ENCODE data around the gene IRGQ.

The IRGQ gene

GRCh38 chr19:43575955-43576878 lies 19.7 kb downstream of the IRGQ start (continued):
- TF ChIP-seq ZNF350 (tag by site-specific recombination; IDR thresholded peaks at IDR 0.05) = no peak
- no peak for TF ChIP-seq ZNF768 (tag by site-specific recombination; IDR thresholded peaks at IDR 0.05)
- TF ChIP-seq ZEB2 (tag by site-specific recombination; IDR thresholded peaks at IDR 0.05) = no peak
- no peak for TF ChIP-seq KLF17 (tag by site-specific recombination; IDR thresholded peaks at IDR 0.05)
- no peak for TF ChIP-seq ZNF354C (tag by site-specific recombination; IDR thresholded peaks at IDR 0.05; ENCODE audit: borderline replicate concordance, low read depth)
- TF ChIP-seq ZNF391 (tag by site-specific recombination; IDR thresholded peaks at IDR 0.05; ENCODE audit: borderline replicate concordance, low read depth) = peak; percentile 11; the same call in 1 of the 2 replicates
- TF ChIP-seq ZBTB20 (tag by site-specific recombination; IDR thresholded peaks at IDR 0.05) = peak; percentile 26; the same call in 1 of the 2 replicates
- no peak for TF ChIP-seq ZNF610 (tag by site-specific recombination; IDR thresholded peaks at IDR 0.05; ENCODE audit: borderline replicate concordance)
- TF ChIP-seq ZNF23 (tag by site-specific recombination; IDR thresholded peaks at IDR 0.05; ENCODE audit: borderline replicate concordance) = no peak
- TF ChIP-seq ZBTB6 (tag by site-specific recombination; IDR thresholded peaks at IDR 0.05) = no peak
- TF ChIP-seq ZNF660 (tag by site-specific recombination; IDR thresholded peaks at IDR 0.05) = peak; percentile 49; the same call in 1 of the 2 replicates
- TF ChIP-seq KLF9 (tag by site-specific recombination; IDR thresholded peaks at IDR 0.05; ENCODE audit: low read depth) = no peak
- TF ChIP-seq ZSCAN30 (tag by site-specific recombination; IDR thresholded peaks at IDR 0.05) = no peak
- TF ChIP-seq SP7 (tag by site-specific recombination; IDR thresholded peaks at IDR 0.05) = no peak; the same call in 1 of the 2 replicates
- TF ChIP-seq MYNN (tag by site-specific recombination; IDR thresholded peaks at IDR 0.05; ENCODE audit: borderline replicate concordance) = no peak
- TF ChIP-seq OSR2 (tag by site-specific recombination; IDR thresholded peaks at IDR 0.05) = peak; percentile 67
- no peak for TF ChIP-seq ZNF341 (tag by site-specific recombination; IDR thresholded peaks at IDR 0.05; ENCODE audit: low read depth)
- TF ChIP-seq PRDM1 (tag by site-specific recombination; IDR thresholded peaks at IDR 0.05) = no peak
- TF ChIP-seq ZBTB48 (tag by site-specific recombination; IDR thresholded peaks at IDR 0.05) = 0 out of 2 replicates have a peak, but pooled peaks have one; percentile 25
- no peak for TF ChIP-seq ZNF423 (tag by site-specific recombination; IDR thresholded peaks at IDR 0.05)
- TF ChIP-seq ZBTB49 (tag by site-specific recombination; IDR thresholded peaks at IDR 0.05; ENCODE audit: low read depth) = no peak
- TF ChIP-seq ZSCAN5A (tag by site-specific recombination; IDR thresholded peaks at IDR 0.05) = no peak
- TF ChIP-seq ZNF629 (tag by site-specific recombination; IDR thresholded peaks at IDR 0.05) = no peak
- TF ChIP-seq ZNF624 (tag by site-specific recombination; IDR thresholded peaks at IDR 0.05) = no peak
- no peak for TF ChIP-seq ZBTB7A (tag by site-specific recombination; IDR thresholded peaks at IDR 0.05; ENCODE audit: low read depth)
- no peak for TF ChIP-seq ZNF670 (tag by site-specific recombination; IDR thresholded peaks at IDR 0.05; ENCODE audit: low read depth)
- peak; percentile 87; the same call in 1 of the 2 replicates for TF ChIP-seq ZNF2 (tag by site-specific recombination; IDR thresholded peaks at IDR 0.05)
- TF ChIP-seq CTCF (tag by site-specific recombination; IDR thresholded peaks at IDR 0.05) = no peak; the same call in 1 of the 2 replicates
- no peak for TF ChIP-seq ZNF266 (tag by site-specific recombination; IDR thresholded peaks at IDR 0.05; ENCODE audit: low read depth)
- TF ChIP-seq BCL11A (tag by site-specific recombination; IDR thresholded peaks at IDR 0.05; ENCODE audit: low read depth) = no peak; the same call in 1 of the 2 replicates
- TF ChIP-seq ZNF239 (tag by site-specific recombination; IDR thresholded peaks at IDR 0.05) = no peak
- no peak for TF ChIP-seq GLIS2 (tag by site-specific recombination; IDR thresholded peaks at IDR 0.05)
